Lower leg skin (tissue), 3 donors: Measurements from ENCODE around the gene NOL4L.
"Not testable (repeated sequence)": the region's sequence is repeated elsewhere in the genome, so short reads cannot be mapped to it uniquely, and the experiment has no call there.

Experiments used
- POLR2A ChIP-seq, 2 donors: fragments of 450-650 bp; IDR thresholded peaks; one replicate each; pipeline ENCODE4 v1.6.1; 2016 to 2017; ENCODE audit warnings: antibody characterized with exemption in 2 of 2, mild to moderate bottlenecking in 1 of 2, moderate library complexity in 1 of 2
- TF ChIP-seq, protein P1 (sequence below), 3 donors: fragments of 450-650 bp; IDR thresholded peaks; one replicate each; pipeline ENCODE4 v1.5.1; 2016; ENCODE audit warnings: antibody characterized with exemption in 3 of 3, mild to moderate bottlenecking in 3 of 3, moderate library complexity in 2 of 3

- TF ChIP-seq, protein P1, sequence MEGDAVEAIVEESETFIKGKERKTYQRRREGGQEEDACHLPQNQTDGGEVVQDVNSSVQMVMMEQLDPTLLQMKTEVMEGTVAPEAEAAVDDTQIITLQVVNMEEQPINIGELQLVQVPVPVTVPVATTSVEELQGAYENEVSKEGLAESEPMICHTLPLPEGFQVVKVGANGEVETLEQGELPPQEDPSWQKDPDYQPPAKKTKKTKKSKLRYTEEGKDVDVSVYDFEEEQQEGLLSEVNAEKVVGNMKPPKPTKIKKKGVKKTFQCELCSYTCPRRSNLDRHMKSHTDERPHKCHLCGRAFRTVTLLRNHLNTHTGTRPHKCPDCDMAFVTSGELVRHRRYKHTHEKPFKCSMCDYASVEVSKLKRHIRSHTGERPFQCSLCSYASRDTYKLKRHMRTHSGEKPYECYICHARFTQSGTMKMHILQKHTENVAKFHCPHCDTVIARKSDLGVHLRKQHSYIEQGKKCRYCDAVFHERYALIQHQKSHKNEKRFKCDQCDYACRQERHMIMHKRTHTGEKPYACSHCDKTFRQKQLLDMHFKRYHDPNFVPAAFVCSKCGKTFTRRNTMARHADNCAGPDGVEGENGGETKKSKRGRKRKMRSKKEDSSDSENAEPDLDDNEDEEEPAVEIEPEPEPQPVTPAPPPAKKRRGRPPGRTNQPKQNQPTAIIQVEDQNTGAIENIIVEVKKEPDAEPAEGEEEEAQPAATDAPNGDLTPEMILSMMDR (IDR thresholded peaks at IDR 0.05) = not testable (repeated sequence)
- not testable (repeated sequence) for TF ChIP-seq POLR2A (IDR thresholded peaks at IDR 0.05)
Measured at GRCh38 chr20:32465901-32466675, 119.0 kb downstream of the NOL4L start.
